Measurements from ENCODE around the gene CLPTM1L. TPM values are rescaled to one million over a fixed set of nuclear protein-coding genes. Genes with fewer than 3 reads are reported as not detected.

CLPTM1L gene
- total RNA-seq, 2 donors from 2014 or later: 117 to 155 TPM

- H3K4me1 ChIP-seq (ENCODE audit: control insufficient read depth in 1 of 2, low read depth in 2 of 2): peaks cover 0 to 10% of the 10 kb centered on the region in 2 donors
- peaks cover 56% of the 10 kb centered on the region for H3K36me3 ChIP-seq
- no peak for TF ChIP-seq CTCF (IDR thresholded peaks at IDR 0.05)
- H3K9me3 ChIP-seq: no peaks in the 10 kb centered on the region
- ATAC-seq (ENCODE audit: insufficient number of reproducible peaks, low FRiP score, low read depth) (no peak), DNase-seq (ENCODE audit: low spot score) (no peak)
- no peak overlapping the region for H3K4me3 ChIP-seq
- no peaks in the 10 kb centered on the region for H3K27me3 ChIP-seq (replicated peaks; ENCODE audit: insufficient read depth)
- no peak overlapping the region for H3K27ac ChIP-seq
Measured at GRCh38 chr5:1322955-1323802, 21.7 kb downstream of the CLPTM1L start.

DNA sequence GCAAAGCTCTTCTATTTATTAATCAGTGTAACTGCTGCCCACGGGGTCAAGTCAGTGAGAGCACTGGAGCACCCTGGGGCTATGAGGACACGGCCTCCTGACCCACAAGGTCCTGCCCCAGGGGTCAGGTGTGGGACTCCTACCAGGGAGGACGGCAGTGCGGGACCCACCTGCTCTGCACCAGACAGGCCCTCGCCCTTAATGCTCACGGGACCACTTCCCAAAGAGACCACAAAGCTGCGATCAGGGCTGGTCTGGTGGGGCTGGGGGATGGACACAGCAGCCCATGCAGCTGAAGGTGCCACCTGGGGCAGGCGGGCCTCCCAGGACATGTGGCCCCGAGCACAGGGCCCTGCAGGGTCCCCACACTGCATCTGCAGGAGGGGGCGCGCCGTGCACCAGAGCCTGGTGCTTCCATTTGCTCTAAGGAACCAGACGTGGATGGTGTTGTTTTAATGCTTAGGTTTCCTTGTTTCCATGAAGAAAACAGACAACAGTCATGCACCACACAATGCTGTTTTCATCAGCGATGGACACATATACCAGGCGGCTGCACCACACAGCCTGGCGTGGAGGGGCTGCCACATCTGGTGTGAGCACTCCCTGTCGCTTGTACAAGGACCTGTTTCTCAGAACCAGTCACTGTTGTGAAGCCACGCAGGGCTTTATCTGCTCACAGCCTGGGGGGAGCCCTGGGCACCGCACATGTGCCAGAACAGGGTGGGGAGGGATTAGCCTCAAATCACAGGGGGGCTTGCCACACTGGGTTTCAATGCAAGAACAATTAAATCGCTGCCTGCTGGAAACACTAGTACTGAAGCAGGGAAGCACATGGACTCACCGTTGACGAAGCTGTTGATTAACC, 22.6 kb downstream of the CLPTM1L start:
- TF ChIP-seq CTCF (IDR thresholded peaks at IDR 0.05): no peak
- H3K27me3 ChIP-seq (replicated peaks; ENCODE audit: insufficient read depth): no peaks in the 10 kb centered on the region
- no peaks in the 10 kb centered on the region for H3K9me3 ChIP-seq
- no peak for ATAC-seq (ENCODE audit: insufficient number of reproducible peaks, low FRiP score, low read depth)
- H3K27ac ChIP-seq: no peak overlapping the region
- peaks cover 0 to 7% of the 10 kb centered on the region in 2 donors for H3K4me1 ChIP-seq (ENCODE audit: control insufficient read depth in 1 of 2, low read depth in 2 of 2)
- no peak for DNase-seq (ENCODE audit: low spot score)
- no peak overlapping the region for H3K4me3 ChIP-seq
- H3K36me3 ChIP-seq: peaks cover 60% of the 10 kb centered on the region

DNA sequence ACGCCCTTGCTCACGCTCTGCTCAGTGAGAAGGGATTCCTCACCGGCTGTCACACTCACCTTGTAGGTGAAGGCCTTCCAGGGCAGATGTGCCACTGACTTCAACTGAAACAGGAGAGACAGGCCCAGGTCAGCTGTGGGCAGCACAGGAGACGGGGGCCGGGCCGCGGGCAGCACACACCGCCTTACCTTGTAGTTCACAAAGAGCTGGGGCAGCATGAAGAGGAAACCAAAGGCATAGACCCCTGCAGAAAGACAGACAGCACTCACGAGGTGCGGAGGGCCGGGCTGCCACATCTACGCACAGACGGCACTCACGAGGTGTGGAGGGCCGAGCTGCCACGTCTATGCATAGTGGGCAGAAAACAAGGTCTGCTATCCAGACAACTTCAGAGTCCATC, 23.3 kb downstream of the CLPTM1L start:
- Histone ChIP-seq H3K27ac (no peak overlapping the region), H3K9me3 (no peaks in the 10 kb centered on the region), H3K36me3 (peaks cover 60% of the 10 kb centered on the region), H3K4me1 (ENCODE audit: control insufficient read depth in 1 of 2, low read depth in 2 of 2) (no peaks in the 10 kb centered on the region), H3K4me3 (no peak overlapping the region), H3K27me3 (replicated peaks; ENCODE audit: insufficient read depth) (no peaks in the 10 kb centered on the region)
- no peak for TF ChIP-seq CTCF (IDR thresholded peaks at IDR 0.05)
- ATAC-seq (ENCODE audit: insufficient number of reproducible peaks, low FRiP score, low read depth) (no peak), DNase-seq (ENCODE audit: low spot score) (no peak)

GRCh38 chr5:1320436-1321344, 24.2 kb downstream of the CLPTM1L start:
- no peak for ATAC-seq (ENCODE audit: insufficient number of reproducible peaks, low FRiP score, low read depth)
- no peak for DNase-seq (ENCODE audit: low spot score)
- no peak overlapping the region for H3K27ac ChIP-seq
- peaks cover 0 to 7% of the 10 kb centered on the region in 2 donors for H3K4me1 ChIP-seq (ENCODE audit: control insufficient read depth in 1 of 2, low read depth in 2 of 2)
- no peaks in the 10 kb centered on the region for H3K27me3 ChIP-seq (replicated peaks; ENCODE audit: insufficient read depth)
- peaks cover 60% of the 10 kb centered on the region for H3K36me3 ChIP-seq
- TF ChIP-seq CTCF (IDR thresholded peaks at IDR 0.05): no peak
- no peak overlapping the region for H3K4me3 ChIP-seq
- no peaks in the 10 kb centered on the region for H3K9me3 ChIP-seq
